Naive thymus-derived CD4-positive, alpha-beta T cell (primary cell): Measurements from ENCODE around the gene DNAJC11. TPM values are rescaled to one million over a fixed set of nuclear protein-coding genes. Genes with fewer than 3 reads are reported as not detected.
"Not testable (repeated sequence)": the region's sequence is repeated elsewhere in the genome, so short reads cannot be mapped to it uniquely, and the experiment has no call there.

Experiments
- ATAC-seq: fragments of 150-1000 bp; cut with Tn5 transposase; 2 replicates; pipeline ENCODE4 v1.10.0; 2021; ENCODE audit warnings: mild to moderate bottlenecking, moderate library complexity
- CTCF ChIA-PET: fragments of 350-600 bp; sonication (Branson Sonifier 250); formaldehyde crosslinking; loops from one replicate; lab custom pipeline; 2021; ENCODE audit warnings: antibody characterized with exemption; lab: Charles Lee
- POLR2A ChIA-PET: fragments of 350-600 bp; sonication (Branson Sonifier 250); formaldehyde crosslinking; loops from one replicate; lab custom pipeline; 2021; ENCODE audit warnings: antibody characterized with exemption, inconsistent platforms; lab: Charles Lee
- DNase-seq, 9 donors: peaks; one replicate each; pipeline versions ENCODE4 v3.0.0 to v3.0.0-alpha.2; 2020 to 2022; ENCODE audit warnings: mixed read lengths in 1 of 9
- H3K27ac ChIP-seq: one replicate; pipeline ENCODE4 v1.7.0; 2013; ENCODE audit warnings: mild to moderate bottlenecking, low read depth, low read length, moderate library complexity
- H3K27me3 ChIP-seq, 2 donors: one replicate each; pipeline ENCODE4 v1.7.0; 2013; ENCODE audit warnings: low read length in 2 of 2, mild to moderate bottlenecking in 2 of 2, moderate library complexity in 2 of 2; ENCODE audit not compliant: control insufficient read depth in 2 of 2, insufficient read depth in 2 of 2
- H3K36me3 ChIP-seq, 3 experiments: 1 replicate in 2 of 3; 2 replicates in 1 of 3; pipeline ENCODE4 v1.7.0; 2013; ENCODE audit warnings: low read length in 3 of 3, mild to moderate bottlenecking in 3 of 3, moderate library complexity in 1 of 3; ENCODE audit not compliant: insufficient read depth in 3 of 3, control insufficient read depth in 2 of 3
- H3K4me1 ChIP-seq, 2 donors: one replicate each; pipeline ENCODE4 v1.7.0; 2013; ENCODE audit warnings: low read length in 2 of 2, mild to moderate bottlenecking in 2 of 2, moderate library complexity in 1 of 2; ENCODE audit not compliant: control insufficient read depth in 2 of 2, insufficient read depth in 2 of 2
- H3K4me3 ChIP-seq: 2 replicates; pipeline ENCODE4 v1.7.0; 2013; ENCODE audit warnings: mild to moderate bottlenecking, low read length
- H3K9me3 ChIP-seq, 3 experiments: 1 replicate in 2 of 3; 2 replicates in 1 of 3; pipeline ENCODE4 v1.7.0; 2013; ENCODE audit warnings: low read length in 3 of 3; ENCODE audit not compliant: control insufficient read depth in 2 of 3
- H3K27ac Mint-ChIP-seq, 9 donors: one replicate each; pipeline ENCODE4 v1.8.0; 2020 to 2022; ENCODE audit warnings: mixed read lengths in 9 of 9, mild to moderate bottlenecking in 8 of 9, moderate library complexity in 5 of 9, inconsistent platforms in 2 of 9
- H3K27me3 Mint-ChIP-seq, 5 donors: one replicate each; pipeline ENCODE4 v1.8.0; 2021 to 2022; ENCODE audit warnings: mixed read lengths in 5 of 5, mild to moderate bottlenecking in 1 of 5
- H3K36me3 Mint-ChIP-seq, 5 donors: one replicate each; pipeline ENCODE4 v1.8.0; 2020 to 2022; ENCODE audit warnings: mixed read lengths in 5 of 5, mild to moderate bottlenecking in 3 of 5, inconsistent platforms in 1 of 5
- H3K4me1 Mint-ChIP-seq, 7 donors: one replicate each; pipeline ENCODE4 v1.8.0; 2020 to 2022; ENCODE audit warnings: mixed read lengths in 7 of 7, mild to moderate bottlenecking in 3 of 7, inconsistent platforms in 1 of 7
- H3K4me3 Mint-ChIP-seq, 10 donors: one replicate each; pipeline ENCODE4 v1.8.0; 2020 to 2022; ENCODE audit warnings: mild to moderate bottlenecking in 10 of 10, mixed read lengths in 10 of 10, moderate library complexity in 6 of 10, inconsistent platforms in 2 of 10
- H3K9me3 Mint-ChIP-seq, 11 donors: one replicate each; pipeline ENCODE4 v1.8.0; 2020 to 2022; ENCODE audit warnings: mixed read lengths in 11 of 11, mild to moderate bottlenecking in 4 of 11, inconsistent platforms in 1 of 11, moderate library complexity in 1 of 11
- intact Hi-C, 2 donors: fragments of 100-400 bp; cut with micrococcal nuclease; formaldehyde crosslinking; loops; one replicate each; pipeline ENCODE4 v1.15.1; 2023
- polyA plus RNA-seq, 2 donors: library from polyadenylated mRNA; unstranded; fragments of 300-500 nt; fragmentation: Illumina TruSeq; gene quantifications; one replicate each; pipeline ENCODE4 v1.2.3, GENCODE V29; 2021
- total RNA-seq, 6 experiments: library from RNA in 5 of 6; stranded (reverse) in 5 of 6; gene quantifications; 1 replicate in 5 of 6; 2 replicates in 1 of 6; pipeline ENCODE4 v1.2.3 and lab custom pipeline; 2021 to 2026

The DNAJC11 gene
- total and polyA plus RNA-seq, 7 experiments from 2014 or later, result 19.2 to 49.7 (median 42.9) TPM

DNA sequence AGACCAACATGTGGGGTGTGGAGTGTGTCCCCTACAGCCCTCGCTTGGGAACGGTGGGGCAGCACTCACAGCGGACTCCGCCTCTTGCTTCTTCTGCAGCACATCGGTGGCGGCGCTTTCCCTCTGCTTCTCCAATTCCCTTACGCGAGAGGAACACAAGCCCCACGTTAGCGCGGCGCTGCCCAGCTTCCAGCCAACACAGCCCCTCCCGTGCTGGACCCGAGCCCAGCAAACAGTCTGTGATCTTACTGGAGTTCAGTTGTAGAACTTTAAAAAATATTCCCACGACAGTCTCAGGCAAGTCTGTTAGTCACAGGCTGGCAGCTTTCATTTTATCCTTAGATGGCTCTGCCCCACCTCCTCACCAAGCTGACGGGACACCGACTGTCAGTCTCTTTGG lies 63.4 kb downstream of the DNAJC11 start:
- Mint-ChIP-seq H3K36me3 (peaks cover 2 to 32% (median 12%) of the 10 kb centered on the region in 5 donors), H3K27ac (no peak overlapping the region), H3K4me1 (peaks cover 0 to 6% (median 0%) of the 10 kb centered on the region in 7 donors), H3K4me3 (no peak overlapping the region), H3K27me3 (no peaks in the 10 kb centered on the region), H3K9me3 (no peaks in the 10 kb centered on the region)
- Histone ChIP-seq H3K9me3 (no peaks in the 10 kb centered on the region), H3K27ac (no peak overlapping the region), H3K27me3 (no peaks in the 10 kb centered on the region), H3K4me3 (no peak overlapping the region), H3K4me1 (no peaks in the 10 kb centered on the region), H3K36me3 (peaks cover 0 to 84% (median 5%) of the 10 kb centered on the region in 3 experiments)
- intact Hi-C loops, result no loop called here
- ATAC-seq (no peak), DNase-seq (no peak)
- ChIA-PET POLR2A (interaction anchor here (0.5 kb wide), 1 partner anchor 96 kb away, joined by 3 read pairs; no protein-coding TSS in a partner anchor), CTCF (interaction anchor here (1.6 to 2.3 kb wide), 2 partner anchors 8 to 152 kb away, joined by 4 to 8 read pairs; no protein-coding TSS in a partner anchor)

GRCh38 chr1:6637770-6638169 lies 63.8 kb downstream of the DNAJC11 start:
- ATAC-seq (no peak), DNase-seq (no peak)
- ChIA-PET CTCF (interaction anchor here (1.6 to 2.3 kb wide), 2 partner anchors 9 to 152 kb away, joined by 4 to 8 read pairs; no protein-coding TSS in a partner anchor), POLR2A (interaction anchor here (0.5 kb wide), 1 partner anchor 96 kb away, joined by 3 read pairs; no protein-coding TSS in a partner anchor)
- H3K4me1 Mint-ChIP-seq, result peaks cover 0 to 4% (median 0%) of the 10 kb centered on the region in 7 donors
- no peaks in the 10 kb centered on the region for H3K9me3 Mint-ChIP-seq
- intact Hi-C loops, result no loop called here
- no peak overlapping the region for H3K4me3 Mint-ChIP-seq
- Histone ChIP-seq H3K27me3 (no peaks in the 10 kb centered on the region), H3K4me3 (no peak overlapping the region), H3K27ac (no peak overlapping the region), H3K4me1 (no peaks in the 10 kb centered on the region), H3K9me3 (no peaks in the 10 kb centered on the region), H3K36me3 (peaks cover 0 to 86% (median 5%) of the 10 kb centered on the region in 3 experiments)
- H3K36me3 Mint-ChIP-seq, result peaks cover 2 to 30% (median 9%) of the 10 kb centered on the region in 5 donors
- peak overlapping the region in 1 of 9 donors; percentile 25 for H3K27ac Mint-ChIP-seq
- H3K27me3 Mint-ChIP-seq, result no peaks in the 10 kb centered on the region

DNA sequence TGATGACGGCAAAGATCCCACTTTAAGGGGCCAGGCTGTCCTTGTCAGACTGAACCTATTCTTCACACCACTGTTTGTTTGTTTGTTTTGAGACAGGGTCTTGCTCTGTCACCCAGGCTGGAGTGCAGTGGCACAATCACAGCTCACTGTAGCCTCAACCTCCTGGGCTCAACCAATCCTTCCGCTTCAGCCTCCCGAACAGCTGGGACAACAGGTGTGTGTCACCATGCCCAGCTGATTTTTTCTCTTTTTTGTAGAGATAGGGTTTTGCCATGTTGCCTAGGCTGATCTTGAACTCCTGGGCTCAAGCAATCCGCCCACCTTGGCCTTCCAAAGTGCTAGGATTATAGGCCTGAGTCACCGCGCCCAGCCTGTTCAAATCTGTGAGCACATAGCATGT lies 64.8 kb downstream of the DNAJC11 start:
- H3K4me1 ChIP-seq, H3K4me1 Mint-ChIP-seq, H3K4me3 Mint-ChIP-seq, H3K27me3 Mint-ChIP-seq, H3K9me3 ChIP-seq, H3K9me3 Mint-ChIP-seq, H3K27me3 ChIP-seq, DNase-seq, H3K4me3 ChIP-seq, H3K27ac ChIP-seq, ATAC-seq, intact Hi-C loops: not testable (repeated sequence)
- ChIA-PET CTCF (interaction anchor here (0.6 to 2.3 kb wide), 3 partner anchors 10 to 214 kb away, joined by 4 to 8 read pairs (median 4); no protein-coding TSS in a partner anchor), POLR2A (interaction anchor here (1.1 kb wide), 1 partner anchor 9 kb away, joined by 3 read pairs; no protein-coding TSS in a partner anchor)
- peaks cover 0 to 22% (median 0%) of the 10 kb centered on the region in 5 donors for H3K36me3 Mint-ChIP-seq
- peak overlapping the region in 2 of 9 donors; percentile 23 to 30 for H3K27ac Mint-ChIP-seq
- H3K36me3 ChIP-seq, result peaks cover 0 to 87% (median 10%) of the 10 kb centered on the region in 3 experiments

GRCh38 chr1:6635910-6636760 lies 65.5 kb downstream of the DNAJC11 start:
- peaks cover 0 to 87% (median 10%) of the 10 kb centered on the region in 3 experiments for H3K36me3 ChIP-seq
- Mint-ChIP-seq H3K27ac (peak overlapping the region in 2 of 9 donors; percentile 12 to 49), H3K4me3 (no peak overlapping the region), H3K36me3 (peaks cover 0 to 22% (median 0%) of the 10 kb centered on the region in 5 donors), H3K4me1 (no peaks in the 10 kb centered on the region), H3K27me3 (no peaks in the 10 kb centered on the region), H3K9me3 (no peaks in the 10 kb centered on the region)
- DNase-seq (no peak), ATAC-seq (no peak)
- no peaks in the 10 kb centered on the region for H3K9me3 ChIP-seq
- no peak overlapping the region for H3K4me3 ChIP-seq
- H3K27ac ChIP-seq, result no peak overlapping the region
- no peaks in the 10 kb centered on the region for H3K4me1 ChIP-seq
- CTCF ChIA-PET, result interaction anchor here (1.6 kb wide), 1 partner anchor 10 kb away, joined by 4 read pairs; no protein-coding TSS in a partner anchor
- POLR2A ChIA-PET, result interaction anchor here (1.1 kb wide), 1 partner anchor 10 kb away, joined by 3 read pairs; no protein-coding TSS in a partner anchor
- H3K27me3 ChIP-seq, result no peaks in the 10 kb centered on the region
- intact Hi-C loops, result no loop called here

- no peak overlapping the region for H3K4me3 ChIP-seq
- no peak for ATAC-seq
- no peak overlapping the region for H3K4me3 Mint-ChIP-seq
- peaks cover 0 to 18% (median 0%) of the 10 kb centered on the region in 5 donors for H3K36me3 Mint-ChIP-seq
- CTCF ChIA-PET, result interaction anchor here (1.0 to 1.3 kb wide), 3 partner anchors 44 to 149 kb away, joined by 3 to 4 read pairs (median 3); no protein-coding TSS in a partner anchor
- DNase-seq, result no peak
- H3K36me3 ChIP-seq, result peaks cover 0 to 91% (median 10%) of the 10 kb centered on the region in 3 experiments
- H3K27me3 ChIP-seq, result no peaks in the 10 kb centered on the region
- no peak overlapping the region for H3K27ac Mint-ChIP-seq
- no peaks in the 10 kb centered on the region for H3K9me3 ChIP-seq
- H3K27me3 Mint-ChIP-seq, result no peaks in the 10 kb centered on the region
- no peak overlapping the region for H3K27ac ChIP-seq
- no peaks in the 10 kb centered on the region for H3K4me1 ChIP-seq
- POLR2A ChIA-PET, result interaction anchor here (1.0 to 1.1 kb wide), 2 partner anchors 33 to 81 kb away, joined by 3 read pairs; partner anchors contain the start of genes KLHL21 and TAS1R1
- no peaks in the 10 kb centered on the region for H3K4me1 Mint-ChIP-seq
- intact Hi-C loops, result no loop called here
- H3K9me3 Mint-ChIP-seq, result no peaks in the 10 kb centered on the region
Measured at GRCh38 chr1:6635161-6635909, 66.3 kb downstream of the DNAJC11 start.
